Liver (tissue), 9 donors: Measurements from ENCODE around the gene TTC33. TPM values are rescaled to one million over a fixed set of nuclear protein-coding genes. Genes with fewer than 3 reads are reported as not detected.

ENCODE experiments used
- DNase-seq: peaks from one replicate; pipeline ENCODE4 v3.0.0-alpha.2; 2017; ENCODE audit warnings: low spot score
- H3K27ac ChIP-seq, 2 donors: one replicate each; pipeline ENCODE4 v1.7.0; 2013; ENCODE audit warnings: inconsistent platforms in 2 of 2, low read length in 2 of 2, control low read depth in 1 of 2, low read depth in 1 of 2, mild to moderate bottlenecking in 1 of 2
- H3K27me3 ChIP-seq, 4 donors: one replicate each; pipeline versions ENCODE4 v1.6.1 to v1.7.0; 2013; ENCODE audit warnings: low read length in 3 of 4, inconsistent platforms in 1 of 4, mild to moderate bottlenecking in 1 of 4, moderate library complexity in 1 of 4; ENCODE audit not compliant: control insufficient read depth in 4 of 4, insufficient read depth in 4 of 4
- H3K36me3 ChIP-seq, 4 donors: one replicate each; pipeline versions ENCODE4 v1.6.1 to v1.7.0; 2013; ENCODE audit warnings: low read length in 3 of 4, mild to moderate bottlenecking in 3 of 4, low read depth in 1 of 4, moderate library complexity in 1 of 4; ENCODE audit not compliant: control insufficient read depth in 4 of 4, insufficient read depth in 3 of 4
- H3K4me1 ChIP-seq, 4 donors: one replicate each; pipeline versions ENCODE4 v1.6.1 to v1.7.0; 2013; ENCODE audit warnings: low read length in 3 of 4, mild to moderate bottlenecking in 3 of 4, moderate library complexity in 1 of 4; ENCODE audit not compliant: control insufficient read depth in 4 of 4, insufficient read depth in 4 of 4
- H3K4me3 ChIP-seq, 3 donors: one replicate each; pipeline versions ENCODE4 v1.6.1 to v1.7.0; 2013; ENCODE audit warnings: low read length in 3 of 3, control low read depth in 1 of 3, low read depth in 1 of 3, mild to moderate bottlenecking in 1 of 3
- H3K9ac ChIP-seq, 2 donors: one replicate each; pipeline ENCODE4 v1.7.0; 2013; ENCODE audit warnings: low read length in 2 of 2, mild to moderate bottlenecking in 2 of 2, moderate library complexity in 2 of 2, control low read depth in 1 of 2, low read depth in 1 of 2
- H3K9me3 ChIP-seq, 4 donors: one replicate each; pipeline versions ENCODE4 v1.6.1 to v1.7.0; 2013; ENCODE audit warnings: low read length in 3 of 4; ENCODE audit not compliant: control insufficient read depth in 4 of 4
- EGR1 ChIP-seq, 2 donors: IDR thresholded peaks; 2 replicates each; pipeline ENCODE4 v1.6.1; 2016 to 2018; ENCODE audit warnings: antibody characterized with exemption in 2 of 2, low read depth in 2 of 2
- FOXA1 ChIP-seq: IDR thresholded peaks from 2 replicates; pipeline ENCODE4 v1.6.1; 2016; ENCODE audit warnings: antibody characterized with exemption
- FOXA2 ChIP-seq: IDR thresholded peaks from 2 replicates; pipeline ENCODE4 v1.6.1; 2016; ENCODE audit warnings: antibody characterized with exemption
- GABPA ChIP-seq, 2 donors: IDR thresholded peaks in 1 of 2; conservative IDR thresholded peaks in 1 of 2; 2 replicates each; pipeline ENCODE4 v1.6.1; 2016; ENCODE audit warnings: antibody characterized with exemption in 2 of 2, mild to moderate bottlenecking in 1 of 2, moderate library complexity in 1 of 2
- HNF4A ChIP-seq, 2 donors: conservative IDR thresholded peaks; 2 replicates each; pipeline ENCODE4 v1.6.1; 2016; ENCODE audit warnings: antibody characterized with exemption in 2 of 2, mild to moderate bottlenecking in 2 of 2
- HNF4G ChIP-seq: IDR thresholded peaks from 2 replicates; pipeline ENCODE4 v1.6.1; 2016; ENCODE audit warnings: antibody characterized with exemption
- JUND ChIP-seq, 2 donors: IDR thresholded peaks; 2 replicates each; pipeline ENCODE4 v1.6.1; 2016; ENCODE audit warnings: antibody characterized with exemption in 2 of 2
- NR2F2 ChIP-seq: IDR thresholded peaks from 2 replicates; pipeline ENCODE4 v1.6.1; 2016; ENCODE audit warnings: antibody characterized with exemption
- RAD21 ChIP-seq, 2 donors: IDR thresholded peaks; 2 replicates each; pipeline ENCODE4 v1.6.1; 2016; ENCODE audit warnings: antibody characterized with exemption in 2 of 2, mild to moderate bottlenecking in 2 of 2
- REST ChIP-seq: IDR thresholded peaks from 2 replicates; pipeline ENCODE4 v1.6.1; 2016; ENCODE audit warnings: antibody characterized with exemption, mild to moderate bottlenecking
- RXRA ChIP-seq, 2 donors: IDR thresholded peaks; 2 replicates each; pipeline ENCODE4 v1.6.1; 2017 to 2018; ENCODE audit warnings: antibody characterized with exemption in 2 of 2, mild to moderate bottlenecking in 1 of 2
- SP1 ChIP-seq: IDR thresholded peaks from 2 replicates; pipeline ENCODE4 v1.6.1; 2018; ENCODE audit warnings: antibody characterized with exemption, mild to moderate bottlenecking
- TAF1 ChIP-seq: conservative IDR thresholded peaks from 2 replicates; pipeline ENCODE4 v1.6.1; 2016; ENCODE audit warnings: antibody characterized with exemption, mild to moderate bottlenecking
- YY1 ChIP-seq: IDR thresholded peaks from 2 replicates; pipeline ENCODE4 v1.6.1; 2016; ENCODE audit warnings: antibody characterized with exemption, mild to moderate bottlenecking
- ZBTB33 ChIP-seq: IDR thresholded peaks from 2 replicates; pipeline ENCODE4 v1.6.1; 2016; ENCODE audit warnings: antibody characterized with exemption
- WGBS: extraction: QIAGEN DNeasy Blood & Tissue Kit; methylation state at CpG from one replicate; pipeline ENCODE4 v1.1.7; 2013; 5-methylcytosine and 5-hydroxymethylcytosine counted together
- polyA plus RNA-seq, 2 donors: library from polyadenylated mRNA; stranded (reverse) in 1 of 2; unstranded in 1 of 2; fragments of 200-250 nt in 1 of 2; fragments of >200 nt in 1 of 2; fragmentation: Nextera tagmentation in 1 of 2; extraction: Ambion mirVana in 1 of 2; gene quantifications; one replicate each; pipeline versions ENCODE4 v1.2.1 to v1.2.3, GENCODE V29; 2013 to 2015
- total RNA-seq, 2 donors: library from RNA; depleted of rRNA; stranded (reverse); fragments of >200 nt; gene quantifications; one replicate each; pipeline ENCODE4 v1.2.3, GENCODE V29; 2014
- TF ChIP-seq, protein P1 (sequence below): IDR thresholded peaks from 2 replicates; pipeline ENCODE4 v1.6.1; 2016; ENCODE audit warnings: antibody characterized with exemption
- TF ChIP-seq, protein P2 (sequence below): fragments of 150-350 bp; IDR thresholded peaks from 2 replicates; pipeline ENCODE4 v1.5.1; 2017; ENCODE audit warnings: improper control_type of control experiment, low read depth, low read length; ENCODE audit not compliant: missing input control
- TF ChIP-seq, protein P3 (sequence below): IDR thresholded peaks from 2 replicates; pipeline ENCODE4 v1.6.1; 2016; ENCODE audit warnings: antibody characterized with exemption
- donor health status: healthy.
- donor health status: healthy.
- donor health status: healthy.
- donor health status: healthy.
- donor health status: healthy.

TTC33 gene
- total and polyA plus RNA-seq, 4 donors, result 4.3 to 12.0 (median 7.6) TPM

GRCh38 chr5:40584054-40584453 lies 171.7 kb downstream of the TTC33 start:
- Histone ChIP-seq H3K36me3 (no peaks in the 10 kb centered on the region), H3K27ac (no peak overlapping the region), H3K4me3 (no peak overlapping the region), H3K4me1 (no peaks in the 10 kb centered on the region), H3K27me3 (no peaks in the 10 kb centered on the region), H3K9ac (no peak overlapping the region), H3K9me3 (no peaks in the 10 kb centered on the region)
- WGBS, result 85% methylated on average over 2 of the region's 2 CpGs
- TF ChIP-seq HNF4A (conservative IDR thresholded peaks at IDR 0.05) (no peak), GABPA (IDR thresholded peaks at IDR 0.05 in 1 of 2, conservative IDR thresholded peaks at IDR 0.05 in 1 of 2) (no peak), RAD21 (IDR thresholded peaks at IDR 0.05) (no peak), JUND (IDR thresholded peaks at IDR 0.05) (no peak), FOXA1 (no peak), REST (no peak), TAF1 (no peak), YY1 (no peak), SP1 (no peak), EGR1 (IDR thresholded peaks at IDR 0.05; ENCODE audit: low read depth in 2 of 2) (no peak), RXRA (IDR thresholded peaks at IDR 0.05) (no peak), ZBTB33 (no peak), NR2F2 (no peak), FOXA2 (no peak), HNF4G (no peak)
- TF ChIP-seq, protein P1, sequence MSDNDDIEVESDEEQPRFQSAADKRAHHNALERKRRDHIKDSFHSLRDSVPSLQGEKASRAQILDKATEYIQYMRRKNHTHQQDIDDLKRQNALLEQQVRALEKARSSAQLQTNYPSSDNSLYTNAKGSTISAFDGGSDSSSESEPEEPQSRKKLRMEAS, result no peak
- TF ChIP-seq, protein P2, sequence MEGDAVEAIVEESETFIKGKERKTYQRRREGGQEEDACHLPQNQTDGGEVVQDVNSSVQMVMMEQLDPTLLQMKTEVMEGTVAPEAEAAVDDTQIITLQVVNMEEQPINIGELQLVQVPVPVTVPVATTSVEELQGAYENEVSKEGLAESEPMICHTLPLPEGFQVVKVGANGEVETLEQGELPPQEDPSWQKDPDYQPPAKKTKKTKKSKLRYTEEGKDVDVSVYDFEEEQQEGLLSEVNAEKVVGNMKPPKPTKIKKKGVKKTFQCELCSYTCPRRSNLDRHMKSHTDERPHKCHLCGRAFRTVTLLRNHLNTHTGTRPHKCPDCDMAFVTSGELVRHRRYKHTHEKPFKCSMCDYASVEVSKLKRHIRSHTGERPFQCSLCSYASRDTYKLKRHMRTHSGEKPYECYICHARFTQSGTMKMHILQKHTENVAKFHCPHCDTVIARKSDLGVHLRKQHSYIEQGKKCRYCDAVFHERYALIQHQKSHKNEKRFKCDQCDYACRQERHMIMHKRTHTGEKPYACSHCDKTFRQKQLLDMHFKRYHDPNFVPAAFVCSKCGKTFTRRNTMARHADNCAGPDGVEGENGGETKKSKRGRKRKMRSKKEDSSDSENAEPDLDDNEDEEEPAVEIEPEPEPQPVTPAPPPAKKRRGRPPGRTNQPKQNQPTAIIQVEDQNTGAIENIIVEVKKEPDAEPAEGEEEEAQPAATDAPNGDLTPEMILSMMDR, result no peak
- TF ChIP-seq, protein P3, sequence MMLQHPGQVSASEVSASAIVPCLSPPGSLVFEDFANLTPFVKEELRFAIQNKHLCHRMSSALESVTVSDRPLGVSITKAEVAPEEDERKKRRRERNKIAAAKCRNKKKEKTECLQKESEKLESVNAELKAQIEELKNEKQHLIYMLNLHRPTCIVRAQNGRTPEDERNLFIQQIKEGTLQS, result no peak
- no peak for DNase-seq
